B cell (primary cell): ENCODE results near the gene TREH. TPM values are rescaled to one million over a fixed set of nuclear protein-coding genes. Genes with fewer than 3 reads are reported as not detected.
A peak's percentile ranks its signal among the peaks of the same experiment; 100 is the strongest.
"Not testable (repeated sequence)": the region's sequence is repeated elsewhere in the genome, so short reads cannot be mapped to it uniquely, and the experiment has no call there.

Source experiments
- ATAC-seq: fragments of 200-7000 bp; cut with Tn5 transposase; one replicate; pipeline ENCODE4 v1.10.0; 2021; ENCODE audit warnings: low read depth, mild to moderate bottlenecking, moderate number of reproducible peaks, moderate library complexity
- CTCF ChIA-PET: fragments of 350-600 bp; sonication (Branson Sonifier 250); formaldehyde crosslinking; loops from one replicate; lab custom pipeline; 2021; ENCODE audit warnings: antibody characterized with exemption, inconsistent platforms; lab: Charles Lee
- POLR2A ChIA-PET: fragments of 350-600 bp; sonication (Branson Sonifier 250); formaldehyde crosslinking; loops from one replicate; lab custom pipeline; 2021; ENCODE audit warnings: antibody characterized with exemption; lab: Charles Lee
- DNase-seq: peaks from one replicate; pipeline ENCODE4 v3.0.0; 2013
- H2AFZ ChIP-seq: 2 replicates; pipeline ENCODE4 v1.6.1; 2012; ENCODE audit warnings: mild to moderate bottlenecking, low read depth, low read length; ENCODE audit not compliant: insufficient read depth, poor library complexity, severe bottlenecking
- H3K27ac ChIP-seq, 2 donors: 1 replicate in 1 of 2; 2 replicates in 1 of 2; pipeline ENCODE4 v1.5.1; 2012 to 2013; ENCODE audit warnings: low read length in 2 of 2, mild to moderate bottlenecking in 2 of 2, moderate library complexity in 1 of 2
- H3K27me3 ChIP-seq, 4 experiments: fragments of 200-600 bp in 1 of 4; sonication (generic) in 1 of 4; replicated peaks in 1 of 4; 1 replicate in 2 of 4; 2 replicates in 2 of 4; pipeline versions ENCODE4 v1.6.1 to v1.7.0; 2013 to 2016; ENCODE audit warnings: low read length in 3 of 4, mild to moderate bottlenecking in 2 of 4, mixed read lengths in 1 of 4, moderate library complexity in 1 of 4; ENCODE audit not compliant: insufficient read depth in 4 of 4, control insufficient read depth in 3 of 4; ENCODE audit errors: control extremely low read depth in 1 of 4
- H3K36me3 ChIP-seq, 2 experiments: replicated peaks in 1 of 2; 1 replicate in 1 of 2; 2 replicates in 1 of 2; pipeline versions ENCODE4 v1.6.1 to v1.7.1; 2013; ENCODE audit warnings: low read length in 1 of 2; ENCODE audit not compliant: insufficient read depth in 2 of 2, control insufficient read depth in 1 of 2; ENCODE audit errors: control extremely low read depth in 1 of 2, extremely low read depth in 1 of 2
- H3K4me1 ChIP-seq, 2 donors: fragments of 200-600 bp in 1 of 2; sonication (generic) in 1 of 2; 1 replicate in 1 of 2; 2 replicates in 1 of 2; pipeline versions ENCODE4 v1.5.1 to v1.6.1; 2013 to 2017; ENCODE audit warnings: low read length in 2 of 2; ENCODE audit not compliant: control insufficient read depth in 2 of 2, insufficient read depth in 2 of 2
- H3K4me2 ChIP-seq: replicated peaks from 2 replicates; pipeline ENCODE3; 2012; ENCODE audit warnings: mild to moderate bottlenecking, low read depth, low read length; ENCODE audit not compliant: poor library complexity, severe bottlenecking
- H3K4me3 ChIP-seq, 5 experiments: fragments of 200-600 bp in 1 of 5; sonication (generic) in 1 of 5; 1 replicate in 3 of 5; 2 replicates in 2 of 5; pipeline versions ENCODE4 v1.5.1 to v1.7.0; 2011 to 2016; ENCODE audit warnings: low read length in 4 of 5, mild to moderate bottlenecking in 4 of 5, low read depth in 2 of 5, control low read depth in 1 of 5, moderate library complexity in 1 of 5; ENCODE audit not compliant: insufficient read depth in 1 of 5; ENCODE audit errors: control extremely low read depth in 1 of 5, extremely low read depth in 1 of 5
- H3K79me2 ChIP-seq: fragments of 200-600 bp; sonication (generic); one replicate; pipeline ENCODE4 v1.6.0; 2016; ENCODE audit warnings: low read length; ENCODE audit not compliant: control insufficient read depth, insufficient read depth
- H3K9ac ChIP-seq: fragments of 200-600 bp; sonication (generic); 2 replicates; pipeline ENCODE4 v1.6.1; 2017; ENCODE audit warnings: mild to moderate bottlenecking, low read length, moderate library complexity
- H3K9me3 ChIP-seq, 3 donors: one replicate each; pipeline versions ENCODE4 v1.6.1 to v1.7.1; 2013; ENCODE audit warnings: low read length in 2 of 3; ENCODE audit not compliant: control insufficient read depth in 2 of 3, insufficient read depth in 1 of 3; ENCODE audit errors: control extremely low read depth in 1 of 3
- H4K20me1 ChIP-seq: 2 replicates; pipeline ENCODE4 v1.6.0; 2012; ENCODE audit warnings: mild to moderate bottlenecking, low read length; ENCODE audit not compliant: insufficient read depth, control insufficient read depth, poor library complexity, severe bottlenecking
- H3K27ac Mint-ChIP-seq: one replicate; pipeline ENCODE4 v1.8.0; 2021; ENCODE audit warnings: mixed read lengths
- H3K27me3 Mint-ChIP-seq: one replicate; pipeline ENCODE4 v1.8.0; 2021; ENCODE audit warnings: mixed read lengths
- H3K4me1 Mint-ChIP-seq: one replicate; pipeline ENCODE4 v1.8.0; 2021; ENCODE audit warnings: mixed read lengths
- H3K4me3 Mint-ChIP-seq: one replicate; pipeline ENCODE4 v1.8.0; 2021; ENCODE audit warnings: mixed read lengths
- H3K9me3 Mint-ChIP-seq: one replicate; pipeline ENCODE4 v1.8.0; 2022; ENCODE audit warnings: mixed read lengths; ENCODE audit not compliant: insufficient read depth
- CTCF ChIP-seq: fragments of 200-600 bp; IDR thresholded peaks from one replicate; pipeline ENCODE4 v1.8.0; 2022; ENCODE audit warnings: antibody characterized with exemption, mild to moderate bottlenecking
- EZH2 ChIP-seq: IDR thresholded peaks from 2 replicates; pipeline ENCODE4 v1.6.1; 2012; ENCODE audit warnings: borderline replicate concordance, low read depth, mild to moderate bottlenecking, moderate library complexity, low read length; ENCODE audit not compliant: insufficient read depth, poor library complexity, severe bottlenecking
- WGBS: methylation state at CpG from one replicate; pipeline ENCODE4 v1.1.5; 2013; ENCODE audit warnings: missing lambda C conversion rate; ENCODE audit not compliant: insufficient coverage; 5-methylcytosine and 5-hydroxymethylcytosine counted together
- intact Hi-C: fragments of 100-400 bp; cut with micrococcal nuclease; formaldehyde crosslinking; loops from one replicate; pipeline ENCODE4 v1.10.0; 2022
- polyA plus RNA-seq: library from polyadenylated mRNA; depleted of rRNA; stranded (reverse); fragments of >200 nt; gene quantifications from 2 replicates; pipeline ENCODE4 v1.2.3, GENCODE V29; 2012
- total RNA-seq, 2 donors: library from RNA; stranded (reverse); fragments of 120-200 nt in 1 of 2; gene quantifications; 1 replicate in 1 of 2; 2 replicates in 1 of 2; pipeline versions ENCODE4 v1.2.3 to v1.2.4, GENCODE V29; 2013 to 2022

The TREH gene
- total and polyA plus RNA-seq, 2 donors (not counting 1 experiment from before 2014, with no cell fraction given) = not detected

GRCh38 chr11:118687906-118688305, 8.5 kb upstream of the TREH start:
- Mint-ChIP-seq H3K4me1 (peaks cover 19% of the 10 kb centered on the region), H3K27ac (no peak overlapping the region), H3K9me3 (no peaks in the 10 kb centered on the region), H3K27me3 (peaks cover 10% of the 10 kb centered on the region), H3K4me3 (peak overlapping the region; percentile 14)
- CTCF ChIA-PET = interaction anchor here (0.6 to 5.7 kb wide), 3 partner anchors 244 to 270 kb away, joined by 4 to 57 read pairs (median 52); partner anchors contain the start of gene UPK2
- Histone ChIP-seq H3K36me3 (no peaks in the 10 kb centered on the region), H3K9me3 (peaks cover 0 to 3% (median 0%) of the 10 kb centered on the region in 3 donors), H3K79me2 (no peaks in the 10 kb centered on the region), H3K4me1 (peaks cover 10 to 27% of the 10 kb centered on the region in 2 donors), H3K4me2 (no peak overlapping the region), H3K9ac (no peak overlapping the region), H3K27ac (no peak overlapping the region), H3K4me3 (no peak overlapping the region), H4K20me1 (no peaks in the 10 kb centered on the region), H3K27me3 (peaks cover 0 to 4% (median 0%) of the 10 kb centered on the region in 4 experiments), H2AFZ (no peak overlapping the region)
- POLR2A ChIA-PET = no interaction called here
- intact Hi-C loops = no loop called here
- ATAC-seq (no peak), DNase-seq (no peak)
- TF ChIP-seq CTCF = no peak
- TF ChIP-seq EZH2 = no peak
- 94% methylated on average over 5 of the region's 5 CpGs for WGBS

- H3K4me1 Mint-ChIP-seq = peaks cover 3% of the 10 kb centered on the region
- intact Hi-C loops = no loop called here
- no peaks in the 10 kb centered on the region for H3K9me3 Mint-ChIP-seq
- Histone ChIP-seq H3K36me3 (no peaks in the 10 kb centered on the region), H3K27ac (no peak overlapping the region), H3K4me2 (no peak overlapping the region), H3K4me1 (no peaks in the 10 kb centered on the region), H3K9me3 (no peaks in the 10 kb centered on the region), H2AFZ (no peak overlapping the region), H4K20me1 (no peaks in the 10 kb centered on the region), H3K9ac (no peak overlapping the region), H3K27me3 (peaks cover 0 to under 1% (median 0%) of the 10 kb centered on the region in 4 experiments), H3K79me2 (no peaks in the 10 kb centered on the region), H3K4me3 (no peak overlapping the region)
- POLR2A ChIA-PET = no interaction called here
- no peak for DNase-seq
- H3K4me3 Mint-ChIP-seq = no peak overlapping the region
- WGBS = 100% methylated on average over 1 of the region's 2 CpGs
- TF ChIP-seq CTCF = no peak
- no peak for TF ChIP-seq EZH2
- H3K27ac Mint-ChIP-seq = no peak overlapping the region
- CTCF ChIA-PET = interaction anchor here (0.5 to 0.7 kb wide), 2 partner anchors 8 to 48 kb away, joined by 3 to 5 read pairs; no protein-coding TSS in a partner anchor
- ATAC-seq = no peak
- H3K27me3 Mint-ChIP-seq = peaks cover 14% of the 10 kb centered on the region
Observed at GRCh38 chr11:118684187-118684586, 4.7 kb upstream of the TREH start.

GRCh38 chr11:118682939-118683338, 3.5 kb upstream of the TREH start:
- H3K9ac ChIP-seq, H3K27ac ChIP-seq, H3K27me3 ChIP-seq, CTCF ChIA-PET, DNase-seq, H3K4me2 ChIP-seq, H3K9me3 ChIP-seq, H2AFZ ChIP-seq, POLR2A ChIA-PET, ATAC-seq, H3K27me3 Mint-ChIP-seq, H3K79me2 ChIP-seq, H3K4me3 Mint-ChIP-seq, intact Hi-C loops, H4K20me1 ChIP-seq, H3K4me1 Mint-ChIP-seq, H3K27ac Mint-ChIP-seq, H3K4me1 ChIP-seq, H3K36me3 ChIP-seq, H3K4me3 ChIP-seq, H3K9me3 Mint-ChIP-seq: not testable (repeated sequence)
- 100% methylated on average over 2 of the region's 6 CpGs for WGBS
